HL-60/S4 treated with phorbol 12-myristate 13-acetate at 8.2 ng/mL for 4 days and 3 days (cell line): ENCODE measurements around the gene DCLK1.

Experiments
- in situ Hi-C: fragments of 300-500 bp; cut with MboI; formaldehyde crosslinking; loops from 2 replicates; pipeline ENCODE4 v1.15.0; 2022; ENCODE audit warnings: low sequenced_read_pairs

Gene DCLK1

GRCh38 chr13:35765941-35766340, 365.2 kb downstream of the DCLK1 start:
- in situ Hi-C loops, result no loop called here

GRCh38 chr13:35765366-35765765, 365.8 kb downstream of the DCLK1 start:
- in situ Hi-C loops, result no loop called here

GRCh38 chr13:35764326-35765015, 366.7 kb downstream of the DCLK1 start:
- in situ Hi-C loops, result no loop called here

- in situ Hi-C loops, result no loop called here
Observed at GRCh38 chr13:35763782-35764123, 367.4 kb downstream of the DCLK1 start.

GRCh38 chr13:35763060-35763781, 368.0 kb downstream of the DCLK1 start:
- in situ Hi-C loops, result no loop called here

GRCh38 chr13:35761440-35762252, 369.5 kb downstream of the DCLK1 start:
- in situ Hi-C loops, result no loop called here

GRCh38 chr13:35760735-35761281, 370.4 kb downstream of the DCLK1 start:
- in situ Hi-C loops, result no loop called here

- in situ Hi-C loops, result no loop called here
Observed at GRCh38 chr13:35747594-35747993, 383.6 kb downstream of the DCLK1 start.

- in situ Hi-C loops, result no loop called here
Observed at GRCh38 chr13:35744566-35745178, 386.5 kb downstream of the DCLK1 start.

- in situ Hi-C loops, result no loop called here
Observed at GRCh38 chr13:35744144-35744543, 387.0 kb downstream of the DCLK1 start.

- in situ Hi-C loops, result no loop called here
Observed at GRCh38 chr13:35743165-35743564, 388.0 kb downstream of the DCLK1 start.

- in situ Hi-C loops, result no loop called here
Observed at GRCh38 chr13:35741657-35742056, 389.5 kb downstream of the DCLK1 start.

GRCh38 chr13:35736876-35737275, 394.3 kb downstream of the DCLK1 start:
- in situ Hi-C loops, result no loop called here

GRCh38 chr13:35733827-35734226, 397.4 kb downstream of the DCLK1 start:
- in situ Hi-C loops, result no loop called here

GRCh38 chr13:35732565-35732964, 398.6 kb downstream of the DCLK1 start:
- in situ Hi-C loops, result no loop called here

- in situ Hi-C loops, result no loop called here
Observed at GRCh38 chr13:35731471-35731870, 399.7 kb downstream of the DCLK1 start.

GRCh38 chr13:35729926-35730627, 401.1 kb downstream of the DCLK1 start:
- in situ Hi-C loops, result no loop called here

GRCh38 chr13:35727881-35728280, 403.3 kb downstream of the DCLK1 start:
- in situ Hi-C loops, result no loop called here

- in situ Hi-C loops, result no loop called here
Observed at GRCh38 chr13:35724446-35724845, 406.7 kb downstream of the DCLK1 start.

- in situ Hi-C loops, result no loop called here
Observed at GRCh38 chr13:35723821-35724220, 407.4 kb downstream of the DCLK1 start.
